Ishikawa (cell line): Measurements from ENCODE around the gene PABPN1L.

ENCODE experiments used
- RAD21 ChIP-seq: IDR thresholded peaks from 2 replicates; pipeline ENCODE4 v1.6.1; 2012; ENCODE audit warnings: low read depth
- REST ChIP-seq: IDR thresholded peaks from 2 replicates; pipeline ENCODE4 v1.6.1; 2012; ENCODE audit warnings: low read depth, mild to moderate bottlenecking
- TAF1 ChIP-seq: IDR thresholded peaks from 2 replicates; pipeline ENCODE4 v1.6.1; 2012; ENCODE audit warnings: low read depth, mild to moderate bottlenecking
- ZBTB7A ChIP-seq: IDR thresholded peaks from 2 replicates; pipeline ENCODE4 v1.6.1; 2012; ENCODE audit warnings: low read depth

GRCh38 chr16:88839745-88840599, 26.5 kb downstream of the PABPN1L start:
- TF ChIP-seq RAD21 (no peak), TAF1 (no peak), ZBTB7A (no peak), REST (no peak)
